Aorta (tissue), 5 donors: Measurements from ENCODE around the gene NALCN. TPM values are rescaled to one million over a fixed set of nuclear protein-coding genes. Genes with fewer than 3 reads are reported as not detected.

Experiments
- ATAC-seq: fragments of 200-7000 bp; cut with Tn5 transposase; one replicate; pipeline ENCODE4 v1.9.1; 2022; ENCODE audit warnings: moderate library complexity; ENCODE audit not compliant: low FRiP score
- DNase-seq, 2 donors: peaks; one replicate each; pipeline ENCODE4 v3.0.0-alpha.2; 2020
- H3K27ac ChIP-seq, 2 donors: one replicate each; pipeline ENCODE4 v1.5.1; 2013; ENCODE audit warnings: low read length in 2 of 2, mild to moderate bottlenecking in 2 of 2, moderate library complexity in 2 of 2, control low read depth in 1 of 2, inconsistent platforms in 1 of 2, low read depth in 1 of 2
- H3K27me3 ChIP-seq, 2 donors: one replicate each; pipeline ENCODE4 v1.6.1; 2013; ENCODE audit warnings: control low read depth in 1 of 2, low read length in 1 of 2, mild to moderate bottlenecking in 1 of 2, moderate library complexity in 1 of 2; ENCODE audit not compliant: insufficient read depth in 2 of 2, control insufficient read depth in 1 of 2
- H3K36me3 ChIP-seq, 2 donors: one replicate each; pipeline ENCODE4 v1.6.1; 2013; ENCODE audit warnings: control low read depth in 1 of 2, low read length in 1 of 2, mild to moderate bottlenecking in 1 of 2; ENCODE audit not compliant: insufficient read depth in 2 of 2, control insufficient read depth in 1 of 2
- H3K4me1 ChIP-seq, 2 donors: one replicate each; pipeline ENCODE4 v1.6.1; 2013; ENCODE audit warnings: low read length in 2 of 2, control low read depth in 1 of 2, mild to moderate bottlenecking in 1 of 2, moderate library complexity in 1 of 2; ENCODE audit not compliant: insufficient read depth in 2 of 2, control insufficient read depth in 1 of 2
- H3K4me3 ChIP-seq, 2 donors: one replicate each; pipeline ENCODE4 v1.5.1; 2013; ENCODE audit warnings: low read length in 2 of 2, control low read depth in 1 of 2, mild to moderate bottlenecking in 1 of 2
- H3K9me3 ChIP-seq: one replicate; pipeline ENCODE4 v1.6.1; 2013; ENCODE audit warnings: mild to moderate bottlenecking, low read length; ENCODE audit not compliant: control insufficient read depth
- WGBS, 2 donors: extraction: QIAGEN DNeasy Blood & Tissue Kit; methylation state at CpG; one replicate each; pipeline ENCODE4 v1.1.7; 2013; 5-methylcytosine and 5-hydroxymethylcytosine counted together
- intact Hi-C, 2 donors: fragments of 100-400 bp; cut with DNase I; formaldehyde crosslinking; loops; one replicate each; pipeline versions ENCODE4 v1.14.2 to v1.15.0; 2022
- polyA plus RNA-seq, 2 donors: library from polyadenylated mRNA; stranded (reverse); fragments of 200-250 nt; gene quantifications; one replicate each; pipeline ENCODE4 v1.2.3, GENCODE V29; 2013
- total RNA-seq, 2 donors: library from RNA; stranded (reverse); fragmentation: NEBNext Ultra II Directional; extraction: Animal tissue kit (Norgen Biotek cat#: 25700); gene quantifications; one replicate each; pipeline ENCODE4 v1.2.1, GENCODE V29; 2021
- donor health status: healthy with polysubstance abuse.
- donor health status: Bipolar disorder and iron deficiency.
- donor health status: DM: no; HTN: no; CAD: no.
- donor health status: DM: no; HTN: no; CAD: no.
- donor health status: DM: yes; HTN: yes; CAD: no.

Gene NALCN
- total and polyA plus RNA-seq, 4 donors, result 2.4 to 16.2 (median 8.2) TPM

GRCh38 chr13:101301053-101301452 is 115.3 kb downstream of the NALCN start:
- no peaks in the 10 kb centered on the region for H3K4me1 ChIP-seq
- 17 to 32% methylated on average over 8 of the region's 8 CpGs for WGBS, 2 donors
- ATAC-seq (no peak), DNase-seq (no peak)
- no peak overlapping the region for H3K27ac ChIP-seq
- no peak overlapping the region for H3K4me3 ChIP-seq
- H3K27me3 ChIP-seq, result no peaks in the 10 kb centered on the region
- intact Hi-C loops, result loop anchor here in 1 of 2 donors (10.0 kb wide), 1 partner anchor 156 kb away; no protein-coding TSS in a partner anchor
- no peaks in the 10 kb centered on the region for H3K9me3 ChIP-seq
- no peaks in the 10 kb centered on the region for H3K36me3 ChIP-seq

GRCh38 chr13:101300531-101300930 is 115.8 kb downstream of the NALCN start:
- WGBS, 2 donors, result 28 to 33% methylated on average over 2 of the region's 2 CpGs
- Histone ChIP-seq H3K27ac (no peak overlapping the region), H3K4me3 (no peak overlapping the region), H3K27me3 (no peaks in the 10 kb centered on the region), H3K36me3 (no peaks in the 10 kb centered on the region), H3K4me1 (no peaks in the 10 kb centered on the region), H3K9me3 (no peaks in the 10 kb centered on the region)
- DNase-seq, result no peak
- no peak for ATAC-seq
- intact Hi-C loops, result loop anchor here in 1 of 2 donors (10.0 kb wide), 1 partner anchor 156 kb away; no protein-coding TSS in a partner anchor

- no peaks in the 10 kb centered on the region for H3K27me3 ChIP-seq
- ATAC-seq (no peak), DNase-seq (no peak)
- no peak overlapping the region for H3K4me3 ChIP-seq
- no peak overlapping the region for H3K27ac ChIP-seq
- no peaks in the 10 kb centered on the region for H3K4me1 ChIP-seq
- H3K36me3 ChIP-seq, result no peaks in the 10 kb centered on the region
- 97 to 99% methylated on average over 4 of the region's 4 CpGs for WGBS, 2 donors
- H3K9me3 ChIP-seq, result no peaks in the 10 kb centered on the region
- intact Hi-C loops, result no loop called here
Observed at GRCh38 chr13:101298517-101298916, 117.8 kb downstream of the NALCN start.

GRCh38 chr13:101297794-101298193 is 118.5 kb downstream of the NALCN start:
- Histone ChIP-seq H3K4me1 (no peaks in the 10 kb centered on the region), H3K27me3 (no peaks in the 10 kb centered on the region), H3K36me3 (no peaks in the 10 kb centered on the region), H3K9me3 (no peaks in the 10 kb centered on the region), H3K4me3 (no peak overlapping the region), H3K27ac (no peak overlapping the region)
- ATAC-seq, result no peak
- intact Hi-C loops, result no loop called here
- 97 to 98% methylated on average over 1 of the region's 1 CpG for WGBS, 2 donors
- no peak for DNase-seq

GRCh38 chr13:101292711-101293110 is 123.6 kb downstream of the NALCN start:
- H3K36me3 ChIP-seq, result peaks cover 0 to 3% of the 10 kb centered on the region in 2 donors
- no peaks in the 10 kb centered on the region for H3K4me1 ChIP-seq
- intact Hi-C loops, result no loop called here
- H3K9me3 ChIP-seq, result no peaks in the 10 kb centered on the region
- no peaks in the 10 kb centered on the region for H3K27me3 ChIP-seq
- WGBS, 2 donors, result 8 to 16% methylated on average over 1 of the region's 1 CpG
- H3K4me3 ChIP-seq, result no peak overlapping the region
- H3K27ac ChIP-seq, result no peak overlapping the region
- ATAC-seq, result no peak
- no peak for DNase-seq

GRCh38 chr13:101291646-101292515 is 124.4 kb downstream of the NALCN start:
- WGBS, 2 donors, result 94 to 95% methylated on average over 10 of the region's 10 CpGs
- no peak for DNase-seq
- ATAC-seq, result no peak
- no peaks in the 10 kb centered on the region for H3K27me3 ChIP-seq
- H3K4me1 ChIP-seq, result no peaks in the 10 kb centered on the region
- H3K9me3 ChIP-seq, result no peaks in the 10 kb centered on the region
- H3K27ac ChIP-seq, result no peak overlapping the region
- no peak overlapping the region for H3K4me3 ChIP-seq
- intact Hi-C loops, result no loop called here
- H3K36me3 ChIP-seq, result peaks cover 0 to 3% of the 10 kb centered on the region in 2 donors

- H3K9me3 ChIP-seq, result no peaks in the 10 kb centered on the region
- peaks cover 2 to 3% of the 10 kb centered on the region in 2 donors for H3K36me3 ChIP-seq
- H3K4me1 ChIP-seq, result no peaks in the 10 kb centered on the region
- WGBS, 2 donors, result 91 to 92% methylated on average over 2 of the region's 2 CpGs
- no peaks in the 10 kb centered on the region for H3K27me3 ChIP-seq
- intact Hi-C loops, result no loop called here
- no peak overlapping the region for H3K27ac ChIP-seq
- no peak overlapping the region for H3K4me3 ChIP-seq
- DNase-seq (no peak), ATAC-seq (no peak)
Observed at GRCh38 chr13:101291206-101291605, 125.1 kb downstream of the NALCN start.

GRCh38 chr13:101289764-101290163 is 126.5 kb downstream of the NALCN start:
- DNase-seq (no peak), ATAC-seq (no peak)
- no peaks in the 10 kb centered on the region for H3K4me1 ChIP-seq
- no peak overlapping the region for H3K27ac ChIP-seq
- H3K36me3 ChIP-seq, result peaks cover 2 to 3% of the 10 kb centered on the region in 2 donors
- intact Hi-C loops, result no loop called here
- H3K27me3 ChIP-seq, result no peaks in the 10 kb centered on the region
- no peaks in the 10 kb centered on the region for H3K9me3 ChIP-seq
- 59 to 64% methylated on average over 5 of the region's 5 CpGs for WGBS, 2 donors
- no peak overlapping the region for H3K4me3 ChIP-seq

- no peak for DNase-seq
- H3K36me3 ChIP-seq, result peaks cover 2 to 4% of the 10 kb centered on the region in 2 donors
- 91% methylated on average over 3 of the region's 3 CpGs for WGBS, 2 donors
- no peak for ATAC-seq
- H3K9me3 ChIP-seq, result no peaks in the 10 kb centered on the region
- no peaks in the 10 kb centered on the region for H3K4me1 ChIP-seq
- intact Hi-C loops, result no loop called here
- no peaks in the 10 kb centered on the region for H3K27me3 ChIP-seq
- no peak overlapping the region for H3K27ac ChIP-seq
- H3K4me3 ChIP-seq, result no peak overlapping the region
Observed at GRCh38 chr13:101283782-101284181, 132.5 kb downstream of the NALCN start.
